Lung (tissue), 12 donors: ENCODE results near the gene RCBTB2. TPM values are rescaled to one million over a fixed set of nuclear protein-coding genes. Genes with fewer than 3 reads are reported as not detected.
"Not testable (repeated sequence)": the region's sequence is repeated elsewhere in the genome, so short reads cannot be mapped to it uniquely, and the experiment has no call there.

ENCODE experiments used
- ATAC-seq: fragments of 200-7000 bp; cut with Tn5 transposase; one replicate; pipeline ENCODE4 v1.9.1; 2020; ENCODE audit warnings: moderate number of reproducible peaks; ENCODE audit not compliant: insufficient read depth, low FRiP score
- DNase-seq, 3 donors: peaks; one replicate each; pipeline ENCODE4 v3.0.0-alpha.2; 2013 to 2017
- H3K27ac ChIP-seq, 2 donors: one replicate each; pipeline ENCODE4 v1.5.1; 2013; ENCODE audit warnings: mild to moderate bottlenecking in 2 of 2, moderate library complexity in 2 of 2, control low read depth in 1 of 2, inconsistent platforms in 1 of 2, low read depth in 1 of 2, low read length in 1 of 2
- H3K27me3 ChIP-seq, 3 donors: one replicate each; pipeline ENCODE4 v1.5.1; 2013; ENCODE audit warnings: low read length in 2 of 3; ENCODE audit not compliant: control insufficient read depth in 3 of 3, insufficient read depth in 3 of 3
- H3K36me3 ChIP-seq, 4 donors: one replicate each; pipeline ENCODE4 v1.5.1; 2013; ENCODE audit warnings: low read length in 4 of 4, mild to moderate bottlenecking in 1 of 4, moderate library complexity in 1 of 4; ENCODE audit not compliant: control insufficient read depth in 4 of 4, insufficient read depth in 4 of 4
- H3K4me1 ChIP-seq, 5 donors: one replicate each; pipeline ENCODE4 v1.5.1; 2013; ENCODE audit warnings: low read length in 5 of 5, mild to moderate bottlenecking in 2 of 5, moderate library complexity in 1 of 5; ENCODE audit not compliant: control insufficient read depth in 5 of 5, insufficient read depth in 5 of 5
- H3K4me3 ChIP-seq: one replicate; pipeline ENCODE4 v1.5.1; 2013; ENCODE audit warnings: mild to moderate bottlenecking, control low read depth, moderate library complexity
- H3K9ac ChIP-seq, 2 donors: one replicate each; pipeline ENCODE4 v1.5.1; 2013; ENCODE audit warnings: low read length in 2 of 2, control low read depth in 1 of 2; ENCODE audit not compliant: insufficient read depth in 1 of 2
- H3K9me3 ChIP-seq, 4 donors: one replicate each; pipeline ENCODE4 v1.5.1; 2013; ENCODE audit warnings: low read length in 3 of 4, mild to moderate bottlenecking in 1 of 4, moderate library complexity in 1 of 4; ENCODE audit not compliant: control insufficient read depth in 4 of 4, insufficient read depth in 3 of 4
- WGBS, 2 donors: extraction: QIAGEN DNeasy Blood & Tissue Kit; methylation state at CpG; one replicate each; pipeline ENCODE4 v1.1.7; 2013; 5-methylcytosine and 5-hydroxymethylcytosine counted together
- polyA plus RNA-seq, 2 donors: library from polyadenylated mRNA; stranded (reverse); fragments of 200-250 nt; gene quantifications; one replicate each; pipeline ENCODE4 v1.2.1, GENCODE V29; 2013
- total RNA-seq, 2 donors: library from RNA; depleted of rRNA in 1 of 2; stranded (reverse); fragments of >200 nt in 1 of 2; gene quantifications; one replicate each; pipeline ENCODE4 v1.2.1, GENCODE V29; 2014 to 2021
- TF ChIP-seq, protein P1 (sequence below): IDR thresholded peaks from 2 replicates; pipeline ENCODE4 v1.5.1; 2012; ENCODE audit warnings: mild to moderate bottlenecking; ENCODE audit errors: control extremely low read depth, extremely low read depth
- donor health status: control.
- donor health status: control.
- donor health status: Bipolar disorder and iron deficiency.
- donor health status: healthy.
- donor health status: DM: yes; HTN: yes; CAD: no.

RCBTB2 gene
- total and polyA plus RNA-seq, 4 donors = 8.5 to 18.4 (median 12.1) TPM

DNA sequence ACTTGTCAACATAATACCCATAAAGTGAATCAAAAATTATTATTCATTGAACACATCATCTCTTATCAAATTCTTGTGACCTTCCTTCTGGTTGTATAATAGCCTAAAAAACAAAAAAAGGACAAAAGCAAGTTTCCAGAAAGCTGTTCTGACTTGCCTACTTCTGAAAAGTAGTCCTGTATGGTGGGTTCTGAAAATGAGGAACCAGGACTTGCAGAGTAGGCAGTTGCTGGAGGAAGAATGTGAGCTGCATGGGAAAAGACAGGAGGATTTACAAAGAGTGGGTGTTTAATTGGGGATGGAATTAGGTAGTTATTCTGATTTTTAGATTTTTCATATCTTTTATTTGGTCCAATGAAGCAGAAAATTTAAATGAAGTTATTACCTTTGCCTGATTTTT lies 56.7 kb downstream of the RCBTB2 start:
- H3K4me3 ChIP-seq = no peak overlapping the region
- no peaks in the 10 kb centered on the region for H3K4me1 ChIP-seq
- H3K9ac ChIP-seq = no peak overlapping the region
- no peaks in the 10 kb centered on the region for H3K27me3 ChIP-seq
- no peak for DNase-seq
- no peak for ATAC-seq
- TF ChIP-seq, protein P1, sequence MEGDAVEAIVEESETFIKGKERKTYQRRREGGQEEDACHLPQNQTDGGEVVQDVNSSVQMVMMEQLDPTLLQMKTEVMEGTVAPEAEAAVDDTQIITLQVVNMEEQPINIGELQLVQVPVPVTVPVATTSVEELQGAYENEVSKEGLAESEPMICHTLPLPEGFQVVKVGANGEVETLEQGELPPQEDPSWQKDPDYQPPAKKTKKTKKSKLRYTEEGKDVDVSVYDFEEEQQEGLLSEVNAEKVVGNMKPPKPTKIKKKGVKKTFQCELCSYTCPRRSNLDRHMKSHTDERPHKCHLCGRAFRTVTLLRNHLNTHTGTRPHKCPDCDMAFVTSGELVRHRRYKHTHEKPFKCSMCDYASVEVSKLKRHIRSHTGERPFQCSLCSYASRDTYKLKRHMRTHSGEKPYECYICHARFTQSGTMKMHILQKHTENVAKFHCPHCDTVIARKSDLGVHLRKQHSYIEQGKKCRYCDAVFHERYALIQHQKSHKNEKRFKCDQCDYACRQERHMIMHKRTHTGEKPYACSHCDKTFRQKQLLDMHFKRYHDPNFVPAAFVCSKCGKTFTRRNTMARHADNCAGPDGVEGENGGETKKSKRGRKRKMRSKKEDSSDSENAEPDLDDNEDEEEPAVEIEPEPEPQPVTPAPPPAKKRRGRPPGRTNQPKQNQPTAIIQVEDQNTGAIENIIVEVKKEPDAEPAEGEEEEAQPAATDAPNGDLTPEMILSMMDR = no peak
- peaks cover 0 to 13% (median 7%) of the 10 kb centered on the region in 4 donors for H3K36me3 ChIP-seq
- H3K9me3 ChIP-seq = no peaks in the 10 kb centered on the region
- H3K27ac ChIP-seq = no peak overlapping the region

DNA sequence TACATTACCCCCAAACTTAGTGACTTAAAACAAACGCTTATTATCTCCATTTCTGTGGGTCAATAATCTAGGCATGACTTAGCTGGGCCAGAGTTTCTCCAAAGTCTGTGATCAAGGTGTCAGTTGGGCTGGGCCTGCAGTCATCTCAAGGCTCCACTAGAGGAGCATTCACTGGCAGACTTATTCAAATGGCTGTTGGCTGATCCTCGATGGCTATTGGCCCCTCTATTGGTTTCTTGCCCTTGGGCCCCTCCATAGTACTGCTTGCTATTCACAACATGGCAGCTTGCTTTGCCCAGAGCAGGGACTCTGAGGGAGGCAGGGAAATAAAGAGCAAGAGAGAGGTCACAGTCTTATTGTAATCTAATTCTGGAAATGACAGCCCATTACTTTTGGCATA lies 57.6 kb downstream of the RCBTB2 start:
- H3K9ac ChIP-seq = no peak overlapping the region
- no peak for ATAC-seq
- DNase-seq = no peak
- no peak overlapping the region for H3K27ac ChIP-seq
- no peak overlapping the region for H3K4me3 ChIP-seq
- TF ChIP-seq, protein P1 = no peak
- no peaks in the 10 kb centered on the region for H3K27me3 ChIP-seq
- peaks cover 0 to 12% (median 7%) of the 10 kb centered on the region in 4 donors for H3K36me3 ChIP-seq
- 98 to 100% methylated on average over 2 of the region's 2 CpGs for WGBS, 2 donors
- no peaks in the 10 kb centered on the region for H3K4me1 ChIP-seq
- no peaks in the 10 kb centered on the region for H3K9me3 ChIP-seq

DNA sequence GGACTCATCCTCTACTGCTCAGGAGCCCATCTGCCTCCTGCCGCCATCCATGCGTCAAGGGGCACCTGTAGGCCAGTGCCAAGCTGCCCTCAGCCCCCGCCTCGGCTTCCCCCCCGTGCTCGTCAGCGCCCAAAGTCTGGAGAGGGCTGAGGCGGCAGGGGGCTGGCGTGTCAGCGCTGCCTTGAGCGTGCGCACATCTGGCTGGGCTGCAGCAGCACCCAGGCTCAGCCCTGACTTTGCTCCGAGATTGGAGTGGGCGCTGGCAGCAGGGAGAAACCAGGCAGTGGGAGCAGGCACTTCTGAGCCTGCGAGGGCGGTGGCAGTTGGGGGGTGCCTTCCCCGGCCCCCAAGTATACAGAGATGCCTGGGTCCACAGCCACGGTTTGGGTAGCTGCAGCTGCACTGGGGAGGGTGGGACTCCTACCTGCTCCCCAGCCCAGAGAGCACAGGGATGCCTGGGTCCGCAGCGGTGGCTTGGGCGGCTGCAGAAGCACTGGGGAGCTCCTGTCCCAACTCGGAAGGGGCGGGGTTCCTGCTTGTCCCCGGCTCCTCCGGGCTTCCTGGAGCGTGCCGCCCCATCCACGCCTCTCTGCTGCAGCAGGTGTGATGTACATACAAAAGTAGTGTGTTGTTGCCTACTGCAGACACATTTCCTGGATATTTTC lies 75.2 kb downstream of the RCBTB2 start:
- no peak overlapping the region for H3K4me3 ChIP-seq
- no peak overlapping the region for H3K27ac ChIP-seq
- WGBS, 2 donors = 96% methylated on average over 28 of the region's 28 CpGs
- no peak for ATAC-seq
- no peak for DNase-seq
- TF ChIP-seq, protein P1 = no peak
- H3K36me3 ChIP-seq = peaks cover 11 to 20% (median 14%) of the 10 kb centered on the region in 4 donors
- H3K27me3 ChIP-seq = no peaks in the 10 kb centered on the region
- H3K4me1 ChIP-seq = no peaks in the 10 kb centered on the region
- no peaks in the 10 kb centered on the region for H3K9me3 ChIP-seq
- H3K9ac ChIP-seq = no peak overlapping the region

DNA sequence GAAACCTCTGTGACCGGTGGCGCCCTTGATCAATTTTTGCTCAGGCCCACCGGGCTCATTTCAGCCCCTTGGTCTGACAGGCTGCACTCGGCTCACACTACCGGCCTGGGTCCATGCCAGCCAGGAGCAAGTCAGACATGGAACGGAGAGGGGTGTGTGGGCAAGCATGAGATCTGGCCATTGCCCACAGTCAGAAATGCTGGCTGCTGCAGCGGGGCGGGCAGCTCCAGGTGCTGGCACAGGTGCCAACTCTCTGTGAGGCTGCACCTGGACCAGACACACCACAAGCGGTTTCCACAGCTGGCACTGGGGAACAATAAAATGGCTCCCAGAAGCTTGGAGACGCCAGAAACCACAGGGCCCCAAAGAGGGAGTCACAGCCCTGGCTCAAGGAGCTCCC lies 76.3 kb downstream of the RCBTB2 start:
- Histone ChIP-seq H3K36me3 (peaks cover 10 to 18% (median 14%) of the 10 kb centered on the region in 4 donors), H3K4me1 (no peaks in the 10 kb centered on the region), H3K27me3 (no peaks in the 10 kb centered on the region), H3K27ac (no peak overlapping the region), H3K4me3 (no peak overlapping the region), H3K9ac (no peak overlapping the region), H3K9me3 (no peaks in the 10 kb centered on the region)
- DNase-seq = no peak
- TF ChIP-seq, protein P1 = no peak
- WGBS, 2 donors = 97 to 98% methylated on average over 10 of the region's 10 CpGs
- ATAC-seq = no peak

DNA sequence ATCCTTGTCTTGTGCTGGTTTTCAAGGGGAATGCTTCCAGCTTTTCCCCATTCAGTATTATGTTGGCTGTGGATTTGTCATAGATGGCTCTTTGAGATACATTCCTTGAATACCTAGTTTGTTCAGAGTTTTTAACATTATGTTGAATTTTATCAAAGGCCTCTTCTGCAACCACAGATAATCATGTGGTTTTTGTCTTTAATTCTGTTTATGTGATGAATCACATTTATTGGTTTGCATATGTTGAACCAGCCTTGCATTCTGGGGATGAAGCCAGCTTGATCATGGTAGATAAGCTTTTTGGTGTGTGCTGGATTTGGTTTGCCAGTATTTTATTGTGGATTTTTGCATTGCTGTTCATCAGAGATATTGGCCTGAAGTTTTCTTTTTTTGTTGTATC lies 81.7 kb downstream of the RCBTB2 start:
- H3K27ac ChIP-seq, DNase-seq, H3K4me3 ChIP-seq, H3K4me1 ChIP-seq, ATAC-seq, H3K9ac ChIP-seq, H3K9me3 ChIP-seq, H3K36me3 ChIP-seq, H3K27me3 ChIP-seq: not testable (repeated sequence)
